Naive thymus-derived CD4-positive, alpha-beta T cell (primary cell): ENCODE results near the gene COQ3. TPM values are rescaled to one million over a fixed set of nuclear protein-coding genes. Genes with fewer than 3 reads are reported as not detected.

Experiments used
- ATAC-seq: fragments of 150-1000 bp; cut with Tn5 transposase; 2 replicates; pipeline ENCODE4 v1.10.0; 2021; ENCODE audit warnings: mild to moderate bottlenecking, moderate library complexity
- CTCF ChIA-PET: fragments of 350-600 bp; sonication (Branson Sonifier 250); formaldehyde crosslinking; loops from one replicate; lab custom pipeline; 2021; ENCODE audit warnings: antibody characterized with exemption; lab: Charles Lee
- POLR2A ChIA-PET: fragments of 350-600 bp; sonication (Branson Sonifier 250); formaldehyde crosslinking; loops from one replicate; lab custom pipeline; 2021; ENCODE audit warnings: antibody characterized with exemption, inconsistent platforms; lab: Charles Lee
- DNase-seq, 9 donors: peaks; one replicate each; pipeline versions ENCODE4 v3.0.0 to v3.0.0-alpha.2; 2020 to 2022; ENCODE audit warnings: mixed read lengths in 1 of 9
- H3K27ac ChIP-seq: one replicate; pipeline ENCODE4 v1.7.0; 2013; ENCODE audit warnings: mild to moderate bottlenecking, low read depth, low read length, moderate library complexity
- H3K27me3 ChIP-seq, 2 donors: one replicate each; pipeline ENCODE4 v1.7.0; 2013; ENCODE audit warnings: low read length in 2 of 2, mild to moderate bottlenecking in 2 of 2, moderate library complexity in 2 of 2; ENCODE audit not compliant: control insufficient read depth in 2 of 2, insufficient read depth in 2 of 2
- H3K36me3 ChIP-seq, 3 experiments: 1 replicate in 2 of 3; 2 replicates in 1 of 3; pipeline ENCODE4 v1.7.0; 2013; ENCODE audit warnings: low read length in 3 of 3, mild to moderate bottlenecking in 3 of 3, moderate library complexity in 1 of 3; ENCODE audit not compliant: insufficient read depth in 3 of 3, control insufficient read depth in 2 of 3
- H3K4me1 ChIP-seq, 2 donors: one replicate each; pipeline ENCODE4 v1.7.0; 2013; ENCODE audit warnings: low read length in 2 of 2, mild to moderate bottlenecking in 2 of 2, moderate library complexity in 1 of 2; ENCODE audit not compliant: control insufficient read depth in 2 of 2, insufficient read depth in 2 of 2
- H3K4me3 ChIP-seq: 2 replicates; pipeline ENCODE4 v1.7.0; 2013; ENCODE audit warnings: mild to moderate bottlenecking, low read length
- H3K9me3 ChIP-seq, 3 experiments: 1 replicate in 2 of 3; 2 replicates in 1 of 3; pipeline ENCODE4 v1.7.0; 2013; ENCODE audit warnings: low read length in 3 of 3; ENCODE audit not compliant: control insufficient read depth in 2 of 3
- H3K27ac Mint-ChIP-seq, 9 donors: one replicate each; pipeline ENCODE4 v1.8.0; 2020 to 2022; ENCODE audit warnings: mixed read lengths in 9 of 9, mild to moderate bottlenecking in 8 of 9, moderate library complexity in 5 of 9, inconsistent platforms in 2 of 9
- H3K27me3 Mint-ChIP-seq, 5 donors: one replicate each; pipeline ENCODE4 v1.8.0; 2021 to 2022; ENCODE audit warnings: mixed read lengths in 5 of 5, mild to moderate bottlenecking in 1 of 5
- H3K36me3 Mint-ChIP-seq, 5 donors: one replicate each; pipeline ENCODE4 v1.8.0; 2020 to 2022; ENCODE audit warnings: mixed read lengths in 5 of 5, mild to moderate bottlenecking in 3 of 5, inconsistent platforms in 1 of 5
- H3K4me1 Mint-ChIP-seq, 7 donors: one replicate each; pipeline ENCODE4 v1.8.0; 2020 to 2022; ENCODE audit warnings: mixed read lengths in 7 of 7, mild to moderate bottlenecking in 3 of 7, inconsistent platforms in 1 of 7
- H3K4me3 Mint-ChIP-seq, 10 donors: one replicate each; pipeline ENCODE4 v1.8.0; 2020 to 2022; ENCODE audit warnings: mild to moderate bottlenecking in 10 of 10, mixed read lengths in 10 of 10, moderate library complexity in 6 of 10, inconsistent platforms in 2 of 10
- H3K9me3 Mint-ChIP-seq, 11 donors: one replicate each; pipeline ENCODE4 v1.8.0; 2020 to 2022; ENCODE audit warnings: mixed read lengths in 11 of 11, mild to moderate bottlenecking in 4 of 11, inconsistent platforms in 1 of 11, moderate library complexity in 1 of 11
- intact Hi-C, 2 donors: fragments of 100-400 bp; cut with micrococcal nuclease; formaldehyde crosslinking; loops; one replicate each; pipeline ENCODE4 v1.15.1; 2023
- polyA plus RNA-seq, 2 donors: library from polyadenylated mRNA; unstranded; fragments of 300-500 nt; fragmentation: Illumina TruSeq; gene quantifications; one replicate each; pipeline ENCODE4 v1.2.3, GENCODE V29; 2021
- total RNA-seq, 6 experiments: library from RNA in 5 of 6; stranded (reverse) in 5 of 6; gene quantifications; 1 replicate in 5 of 6; 2 replicates in 1 of 6; pipeline ENCODE4 v1.2.3 and lab custom pipeline; 2021 to 2026

Gene COQ3
- total RNA-seq, result 1 to 10 TPM; 1.8 to 7.3 (median 4.2) TPM
- 10 to 100 TPM; 10.6 to 11.4 TPM for polyA plus RNA-seq
- 2.7 reads per million, percentile 14 among the genes with 10 or more reads in this experiment for total RNA-seq (lab: John Stamatoyannopoulos, UW)

GRCh38 chr6:99393698-99394531 is at the start of gene COQ3:
COQ3 (minus strand) TSS chr6:99394195; CDS start chr6:99394179, 16 bp downstream.
- peak within 1 kb of the TSS; percentile 77 for H3K4me3 ChIP-seq
- H3K9me3 ChIP-seq, result no peaks in the 10 kb centered on the region
- DNase-seq (peak; percentile 48 to 79 (median 57)), ATAC-seq (peak; percentile 65)
- Mint-ChIP-seq H3K36me3 (peaks cover 0 to 3% (median under 1%) of the 10 kb centered on the region in 5 donors), H3K27ac (peak within 1 kb of the TSS; percentile 72 to 95 (median 93)), H3K4me3 (peak within 1 kb of the TSS; percentile 89 to 97 (median 93)), H3K27me3 (no peaks in the 10 kb centered on the region), H3K9me3 (no peaks in the 10 kb centered on the region), H3K4me1 (peaks cover 13 to 31% (median 21%) of the 10 kb centered on the region in 7 donors)
- POLR2A ChIA-PET, result interaction anchor here (0.6 to 4.5 kb wide), 7 partner anchors 9 to 175 kb away, joined by 3 to 34 read pairs (median 4); partner anchors contain the start of genes CCNC and PNISR
- CTCF ChIA-PET, result interaction anchor here (0.6 to 1.5 kb wide), 2 partner anchors 41 to 196 kb away, joined by 4 to 6 read pairs; no protein-coding TSS in a partner anchor
- H3K27me3 ChIP-seq, result no peaks in the 10 kb centered on the region
- peaks cover 0 to 3% of the 10 kb centered on the region in 2 donors for H3K4me1 ChIP-seq
- peak within 1 kb of the TSS; percentile 75 for H3K27ac ChIP-seq
- peaks cover 0 to 7% (median 0%) of the 10 kb centered on the region in 3 experiments for H3K36me3 ChIP-seq
- intact Hi-C loops, result loop anchor here (1.0 kb wide), 2 partner anchors 31 to 64 kb away; partner anchors contain the start of gene PNISR (in 2 of the 2)

GRCh38 chr6:99434702-99435530 is 40.9 kb upstream of the COQ3 start:
- intact Hi-C loops, result loop anchor here (1.0 kb wide), 1 partner anchor 311 kb away; no protein-coding TSS in a partner anchor
- Histone ChIP-seq H3K36me3 (peaks cover 0 to 5% (median 0%) of the 10 kb centered on the region in 3 experiments), H3K9me3 (no peaks in the 10 kb centered on the region), H3K4me3 (no peak overlapping the region), H3K4me1 (no peaks in the 10 kb centered on the region), H3K27me3 (no peaks in the 10 kb centered on the region), H3K27ac (no peak overlapping the region)
- Mint-ChIP-seq H3K4me1 (peaks cover 0 to 4% (median 0%) of the 10 kb centered on the region in 7 donors), H3K36me3 (peaks cover 0 to 6% (median 0%) of the 10 kb centered on the region in 5 donors), H3K27me3 (no peaks in the 10 kb centered on the region), H3K9me3 (no peaks in the 10 kb centered on the region), H3K4me3 (no peak overlapping the region), H3K27ac (no peak overlapping the region)
- ATAC-seq, result peak; percentile 87
- CTCF ChIA-PET, result interaction anchor here (0.6 to 1.4 kb wide), 5 partner anchors 9 to 103 kb away, joined by 3 to 4 read pairs (median 3); no protein-coding TSS in a partner anchor
- peak in 3 of 9 donors; percentile 12 to 25 (median 16) for DNase-seq
- POLR2A ChIA-PET, result interaction anchor here (1.0 to 1.8 kb wide), 2 partner anchors 9 to 140 kb away, joined by 3 to 6 read pairs; partner anchors contain the start of gene PNISR

GRCh38 chr6:99432877-99433276 is 38.9 kb upstream of the COQ3 start:
- no peaks in the 10 kb centered on the region for H3K4me1 ChIP-seq
- H3K36me3 ChIP-seq, result peaks cover 0 to 5% (median 0%) of the 10 kb centered on the region in 3 experiments
- no peak overlapping the region for H3K27ac Mint-ChIP-seq
- DNase-seq (no peak), ATAC-seq (no peak)
- ChIA-PET CTCF (no interaction called here), POLR2A (interaction anchor here (0.7 kb wide), 1 partner anchor 109 kb away, joined by 3 read pairs; no protein-coding TSS in a partner anchor)
- no peaks in the 10 kb centered on the region for H3K9me3 Mint-ChIP-seq
- no peaks in the 10 kb centered on the region for H3K27me3 ChIP-seq
- no peak overlapping the region for H3K4me3 ChIP-seq
- H3K27ac ChIP-seq, result no peak overlapping the region
- intact Hi-C loops, result loop anchor here in 1 of 2 donors (1.0 kb wide), 1 partner anchor 8 kb away; the partner anchor contains the start of gene PNISR
- H3K27me3 Mint-ChIP-seq, result no peaks in the 10 kb centered on the region
- peaks cover 0 to 10% (median 1%) of the 10 kb centered on the region in 5 donors for H3K36me3 Mint-ChIP-seq
- no peaks in the 10 kb centered on the region for H3K9me3 ChIP-seq
- peaks cover 4 to 14% (median 9%) of the 10 kb centered on the region in 7 donors for H3K4me1 Mint-ChIP-seq
- H3K4me3 Mint-ChIP-seq, result no peak overlapping the region

GRCh38 chr6:99431901-99432300 is 37.9 kb upstream of the COQ3 start:
- Mint-ChIP-seq H3K27ac (no peak overlapping the region), H3K27me3 (no peaks in the 10 kb centered on the region), H3K4me3 (no peak overlapping the region), H3K4me1 (peaks cover 6 to 21% (median 17%) of the 10 kb centered on the region in 7 donors), H3K9me3 (no peaks in the 10 kb centered on the region), H3K36me3 (peaks cover 0 to 10% (median 1%) of the 10 kb centered on the region in 5 donors)
- Histone ChIP-seq H3K4me1 (peaks cover 0 to 8% of the 10 kb centered on the region in 2 donors), H3K27me3 (no peaks in the 10 kb centered on the region), H3K4me3 (no peak overlapping the region), H3K27ac (no peak overlapping the region), H3K9me3 (no peaks in the 10 kb centered on the region), H3K36me3 (peaks cover 0 to 5% (median 0%) of the 10 kb centered on the region in 3 experiments)
- intact Hi-C loops, result no loop called here
- ATAC-seq (no peak), DNase-seq (no peak)
- ChIA-PET POLR2A (no interaction called here), CTCF (no interaction called here)

- H3K9me3 Mint-ChIP-seq, result peaks cover 0 to 5% (median 0%) of the 10 kb centered on the region in 11 donors
- CTCF ChIA-PET, result interaction anchor here (1.2 kb wide), 1 partner anchor 45 kb away, joined by 3 read pairs; no protein-coding TSS in a partner anchor
These were observed 34.0 kb upstream of the COQ3 start for GRCh38 chr6:99427988-99428387.

More at GRCh38 chr6:99427988-99428387, 34.0 kb upstream of the COQ3 start:
- intact Hi-C loops, result loop anchor here in 1 of 2 donors (10.0 kb wide), 1 partner anchor 1457 kb away; the partner anchor contains the start of gene ASCC3
- Mint-ChIP-seq H3K4me3 (peak overlapping the region in 1 of 10 donors; percentile 59), H3K27me3 (peaks cover 0 to 2% (median 0%) of the 10 kb centered on the region in 5 donors), H3K4me1 (peaks cover 26 to 53% (median 42%) of the 10 kb centered on the region in 7 donors), H3K36me3 (peaks cover 0 to 14% (median 4%) of the 10 kb centered on the region in 5 donors), H3K27ac (no peak overlapping the region)
- Histone ChIP-seq H3K4me1 (peaks cover 22 to 29% of the 10 kb centered on the region in 2 donors), H3K9me3 (no peaks in the 10 kb centered on the region), H3K27ac (no peak overlapping the region), H3K4me3 (no peak overlapping the region), H3K27me3 (no peaks in the 10 kb centered on the region), H3K36me3 (peaks cover 0 to 10% (median 0%) of the 10 kb centered on the region in 3 experiments)
- ATAC-seq, result no peak
- no peak for DNase-seq
- POLR2A ChIA-PET, result no interaction called here
